Measurements from ENCODE around the gene GOLGA5.

DNA sequence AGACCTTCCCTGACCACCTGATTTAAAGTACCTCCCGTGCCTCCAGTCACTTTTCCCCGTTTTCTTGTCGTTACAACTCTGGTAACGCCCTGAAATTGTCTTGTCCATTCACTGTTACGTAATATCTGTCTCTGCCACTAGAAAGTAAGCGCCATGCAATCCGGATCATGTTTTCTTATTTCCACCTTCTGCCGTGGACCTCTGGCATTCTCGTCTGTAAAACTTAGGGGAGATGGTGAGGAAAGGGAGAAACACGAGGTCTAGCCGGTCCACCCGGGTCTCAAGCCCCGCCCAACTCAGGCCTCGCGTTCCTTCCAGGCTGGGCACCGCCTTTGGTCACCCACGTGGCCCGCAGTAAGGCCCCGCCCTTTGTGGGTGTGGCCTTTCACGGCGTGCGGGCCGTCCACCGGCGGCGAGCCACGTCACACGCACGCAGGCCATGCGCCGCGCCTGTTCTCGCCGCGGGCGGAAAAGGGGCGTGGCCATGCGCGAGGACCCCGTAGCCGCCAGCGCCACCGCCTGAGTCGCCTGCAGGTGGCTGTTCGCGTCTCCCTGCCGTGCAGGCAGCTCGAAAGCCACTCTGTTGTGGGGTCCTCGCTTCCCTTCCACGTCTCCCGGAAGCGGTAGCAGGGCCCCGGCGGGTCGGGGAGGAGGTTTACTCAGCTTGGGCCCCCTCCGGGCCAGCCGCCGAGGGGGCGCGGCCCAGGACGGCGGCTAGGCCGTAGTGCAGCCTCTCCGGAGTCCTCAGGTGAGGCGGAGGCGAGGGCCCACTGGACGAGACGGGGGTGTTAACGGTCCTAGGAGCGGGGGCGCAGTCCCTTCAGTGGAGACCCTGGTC lies at the start of gene GOLGA5:
- TF ChIP-seq POLR2A (IDR thresholded peaks at IDR 0.05): peak; percentile 41 to 73
- TF ChIP-seq, protein P1, sequence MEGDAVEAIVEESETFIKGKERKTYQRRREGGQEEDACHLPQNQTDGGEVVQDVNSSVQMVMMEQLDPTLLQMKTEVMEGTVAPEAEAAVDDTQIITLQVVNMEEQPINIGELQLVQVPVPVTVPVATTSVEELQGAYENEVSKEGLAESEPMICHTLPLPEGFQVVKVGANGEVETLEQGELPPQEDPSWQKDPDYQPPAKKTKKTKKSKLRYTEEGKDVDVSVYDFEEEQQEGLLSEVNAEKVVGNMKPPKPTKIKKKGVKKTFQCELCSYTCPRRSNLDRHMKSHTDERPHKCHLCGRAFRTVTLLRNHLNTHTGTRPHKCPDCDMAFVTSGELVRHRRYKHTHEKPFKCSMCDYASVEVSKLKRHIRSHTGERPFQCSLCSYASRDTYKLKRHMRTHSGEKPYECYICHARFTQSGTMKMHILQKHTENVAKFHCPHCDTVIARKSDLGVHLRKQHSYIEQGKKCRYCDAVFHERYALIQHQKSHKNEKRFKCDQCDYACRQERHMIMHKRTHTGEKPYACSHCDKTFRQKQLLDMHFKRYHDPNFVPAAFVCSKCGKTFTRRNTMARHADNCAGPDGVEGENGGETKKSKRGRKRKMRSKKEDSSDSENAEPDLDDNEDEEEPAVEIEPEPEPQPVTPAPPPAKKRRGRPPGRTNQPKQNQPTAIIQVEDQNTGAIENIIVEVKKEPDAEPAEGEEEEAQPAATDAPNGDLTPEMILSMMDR (IDR thresholded peaks at IDR 0.05): peak in 3 of 5 experiments; percentile 28 to 70 (median 67)

Data from tibial nerve (tissue), 3 donors.